ENCODE data around the gene HVCN1.

DNA sequence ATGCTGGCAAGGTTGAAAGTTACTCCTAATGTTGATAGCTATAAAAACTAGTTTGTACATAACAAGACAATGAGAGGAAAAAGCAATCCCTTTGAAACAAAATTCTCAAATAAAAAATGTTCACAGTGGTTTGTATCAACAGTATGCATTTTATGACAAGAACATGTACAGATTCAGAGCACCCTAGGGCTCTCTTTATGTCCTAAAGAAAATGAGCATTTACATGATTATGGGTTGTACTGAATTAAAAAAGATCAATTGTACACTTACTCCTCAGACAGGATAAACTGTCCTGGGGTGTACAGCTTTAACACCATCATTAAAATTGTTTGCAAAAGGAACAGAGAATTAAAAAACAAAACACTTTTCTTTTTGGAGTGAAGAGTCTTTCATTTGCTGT lies 31.6 kb upstream of the HVCN1 start:
- TF ChIP-seq CTCF (IDR thresholded peaks at IDR 0.05) (no peak), POLR2A (IDR thresholded peaks at IDR 0.05) (no peak)
